Measurements from ENCODE around the gene SHISA3.

Gene SHISA3

GRCh38 chr4:42364266-42365053, 32.8 kb upstream of the SHISA3 start:
- no peaks in the 10 kb centered on the region for H3K4me1 ChIP-seq (ENCODE audit: control insufficient read depth, insufficient read depth, low read length)
- CTCF ChIA-PET = no interaction called here
- no peaks in the 10 kb centered on the region for H3K9me3 ChIP-seq (ENCODE audit: control insufficient read depth, insufficient read depth, low read depth, low read length)
- POLR2A ChIA-PET = no interaction called here
- TF ChIP-seq ZNF785 (tag by site-specific recombination; IDR thresholded peaks at IDR 0.05) (no peak), ZNF366 (tag by site-specific recombination; conservative IDR thresholded peaks at IDR 0.05) (peak; percentile 83), ZEB2 (tag by site-specific recombination; IDR thresholded peaks at IDR 0.05) (no peak), REPIN1 (tag by site-specific recombination; IDR thresholded peaks at IDR 0.05; ENCODE audit: low read depth) (no peak), ZNF140 (tag by site-specific recombination; IDR thresholded peaks at IDR 0.05) (no peak), PRDM1 (tag by site-specific recombination; IDR thresholded peaks at IDR 0.05) (peak; percentile 67), TSHZ1 (tag by site-specific recombination; IDR thresholded peaks at IDR 0.05; ENCODE audit: borderline replicate concordance) (no peak)
- H3K27ac ChIP-seq (ENCODE audit: extremely low read depth, low read depth, low read length) = no peak overlapping the region
- H3K4me3 ChIP-seq (ENCODE audit: low read depth, low read length) = no peak overlapping the region
- no peaks in the 10 kb centered on the region for H3K36me3 ChIP-seq (ENCODE audit: control insufficient read depth in 2 of 2, insufficient read depth in 1 of 2, low read length in 2 of 2)

GRCh38 chr4:42366959-42367358, 30.3 kb upstream of the SHISA3 start:
- Histone ChIP-seq H3K27ac (ENCODE audit: extremely low read depth, low read depth, low read length) (no peak overlapping the region), H3K36me3 (ENCODE audit: control insufficient read depth in 2 of 2, insufficient read depth in 1 of 2, low read length in 2 of 2) (no peaks in the 10 kb centered on the region), H3K4me1 (ENCODE audit: control insufficient read depth, insufficient read depth, low read length) (no peaks in the 10 kb centered on the region), H3K9me3 (ENCODE audit: control insufficient read depth, insufficient read depth, low read depth, low read length) (no peaks in the 10 kb centered on the region), H3K4me3 (ENCODE audit: low read depth, low read length) (no peak overlapping the region)
- ChIA-PET CTCF (no interaction called here), POLR2A (no interaction called here)
- TF ChIP-seq REPIN1 (tag by site-specific recombination; IDR thresholded peaks at IDR 0.05; ENCODE audit: low read depth) (no peak), ZNF433 (tag by site-specific recombination; IDR thresholded peaks at IDR 0.05; ENCODE audit: low read depth) (no peak), ZIC2 (tag by site-specific recombination; IDR thresholded peaks at IDR 0.05) (no peak), MZF1 (tag by site-specific recombination; IDR thresholded peaks at IDR 0.05; ENCODE audit: borderline replicate concordance) (no peak), GFI1B (tag by site-specific recombination; IDR thresholded peaks at IDR 0.05) (no peak), ZNF404 (tag by site-specific recombination; IDR thresholded peaks at IDR 0.05) (no peak), ZBTB17 (tag by site-specific recombination; IDR thresholded peaks at IDR 0.05) (no peak), SP7 (tag by site-specific recombination; IDR thresholded peaks at IDR 0.05) (no peak), ZBTB48 (tag by site-specific recombination; IDR thresholded peaks at IDR 0.05) (no peak), ZNF138 (tag by site-specific recombination; IDR thresholded peaks at IDR 0.05; ENCODE audit: borderline replicate concordance) (no peak), ZNF391 (tag by site-specific recombination; IDR thresholded peaks at IDR 0.05; ENCODE audit: borderline replicate concordance, low read depth) (no peak), ZNF513 (tag by site-specific recombination; IDR thresholded peaks at IDR 0.05) (no peak), ZBTB6 (tag by site-specific recombination; IDR thresholded peaks at IDR 0.05) (no peak), ZSCAN4 (tag by site-specific recombination; IDR thresholded peaks at IDR 0.05) (no peak), ZBTB11 (tag by site-specific recombination; conservative IDR thresholded peaks at IDR 0.05; ENCODE audit: low read depth) (no peak), KLF1 (tag by site-specific recombination; IDR thresholded peaks at IDR 0.05) (no peak)
